22Rv1 (cell line): Measurements from ENCODE around the gene DCC.

ENCODE experiments used
- ZFX ChIP-seq: fragments of 450-650 bp; IDR thresholded peaks from 2 replicates; pipeline ENCODE4 v1.6.1; 2017; ENCODE audit warnings: antibody characterized with exemption, borderline replicate concordance
- TF ChIP-seq, protein P1 (sequence below): fragments of 450-650 bp; IDR thresholded peaks from 2 replicates; pipeline ENCODE4 v1.5.1; 2017; ENCODE audit warnings: mild to moderate bottlenecking

DNA sequence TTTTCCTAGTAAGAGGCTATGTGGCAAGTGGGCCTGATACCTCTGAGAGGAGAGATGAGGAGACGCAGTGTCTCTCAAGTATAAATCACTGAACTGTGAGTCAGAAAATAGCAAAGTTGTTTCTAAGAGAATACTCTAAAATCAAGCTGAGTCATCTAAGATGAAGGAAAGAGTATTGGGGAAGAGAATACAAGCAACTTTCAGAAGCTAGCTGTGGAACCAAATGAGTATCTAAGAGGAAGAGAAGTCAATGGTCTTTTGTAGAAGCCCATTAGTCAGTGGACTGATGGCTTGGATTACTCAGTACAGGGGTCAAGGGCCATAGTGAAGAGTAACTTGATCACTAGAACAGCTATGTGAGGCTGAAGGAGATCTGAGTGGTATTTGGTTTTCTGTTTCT is 2.7 kb upstream of the DCC start:
- TF ChIP-seq, protein P1, sequence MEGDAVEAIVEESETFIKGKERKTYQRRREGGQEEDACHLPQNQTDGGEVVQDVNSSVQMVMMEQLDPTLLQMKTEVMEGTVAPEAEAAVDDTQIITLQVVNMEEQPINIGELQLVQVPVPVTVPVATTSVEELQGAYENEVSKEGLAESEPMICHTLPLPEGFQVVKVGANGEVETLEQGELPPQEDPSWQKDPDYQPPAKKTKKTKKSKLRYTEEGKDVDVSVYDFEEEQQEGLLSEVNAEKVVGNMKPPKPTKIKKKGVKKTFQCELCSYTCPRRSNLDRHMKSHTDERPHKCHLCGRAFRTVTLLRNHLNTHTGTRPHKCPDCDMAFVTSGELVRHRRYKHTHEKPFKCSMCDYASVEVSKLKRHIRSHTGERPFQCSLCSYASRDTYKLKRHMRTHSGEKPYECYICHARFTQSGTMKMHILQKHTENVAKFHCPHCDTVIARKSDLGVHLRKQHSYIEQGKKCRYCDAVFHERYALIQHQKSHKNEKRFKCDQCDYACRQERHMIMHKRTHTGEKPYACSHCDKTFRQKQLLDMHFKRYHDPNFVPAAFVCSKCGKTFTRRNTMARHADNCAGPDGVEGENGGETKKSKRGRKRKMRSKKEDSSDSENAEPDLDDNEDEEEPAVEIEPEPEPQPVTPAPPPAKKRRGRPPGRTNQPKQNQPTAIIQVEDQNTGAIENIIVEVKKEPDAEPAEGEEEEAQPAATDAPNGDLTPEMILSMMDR: no peak
- no peak for TF ChIP-seq ZFX
